Middle frontal gyrus (tissue), 1 donor: Measurements from ENCODE around the gene CCM2.
"Not testable (repeated sequence)": the region's sequence is repeated elsewhere in the genome, so short reads cannot be mapped to it uniquely, and the experiment has no call there.

ENCODE experiments used
- DNase-seq: peaks from one replicate; pipeline ENCODE4 v3.0.0-alpha.2; 2015; ENCODE audit warnings: low spot score; ENCODE audit errors: extremely low spot score

Gene CCM2

GRCh38 chr7:44981035-44981706, 18.8 kb upstream of the CCM2 start:
- no peak for DNase-seq

DNA sequence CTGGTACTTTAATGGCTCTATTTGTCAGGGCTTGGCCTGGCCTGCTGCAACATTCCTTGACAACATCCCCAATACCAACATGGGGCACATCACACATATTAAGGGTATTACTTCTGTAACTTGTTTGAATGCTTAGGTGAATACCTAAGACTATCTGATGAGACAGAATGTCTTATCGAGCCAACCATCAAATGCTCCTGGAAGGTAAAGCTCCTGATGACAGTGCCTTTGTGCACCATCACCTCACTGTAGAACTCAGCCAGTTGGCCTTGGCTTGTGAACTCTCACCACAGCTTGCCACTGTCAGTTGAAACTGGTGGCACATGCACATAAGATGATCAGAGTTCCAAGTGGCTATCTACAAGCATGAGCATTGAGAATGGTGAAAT, 17.5 kb upstream of the CCM2 start:
- DNase-seq: no peak

- DNase-seq: no peak
These were observed 17.0 kb upstream of the CCM2 start for GRCh38 chr7:44982970-44983369.

GRCh38 chr7:44983742-44984477, 16.1 kb upstream of the CCM2 start:
- DNase-seq: no peak

- DNase-seq: no peak
These were observed 15.6 kb upstream of the CCM2 start for GRCh38 chr7:44984478-44984758.

- no peak for DNase-seq
These were observed 14.8 kb upstream of the CCM2 start for GRCh38 chr7:44985033-44985695.

- no peak for DNase-seq
These were observed 14.1 kb upstream of the CCM2 start for GRCh38 chr7:44985900-44986217.

DNA sequence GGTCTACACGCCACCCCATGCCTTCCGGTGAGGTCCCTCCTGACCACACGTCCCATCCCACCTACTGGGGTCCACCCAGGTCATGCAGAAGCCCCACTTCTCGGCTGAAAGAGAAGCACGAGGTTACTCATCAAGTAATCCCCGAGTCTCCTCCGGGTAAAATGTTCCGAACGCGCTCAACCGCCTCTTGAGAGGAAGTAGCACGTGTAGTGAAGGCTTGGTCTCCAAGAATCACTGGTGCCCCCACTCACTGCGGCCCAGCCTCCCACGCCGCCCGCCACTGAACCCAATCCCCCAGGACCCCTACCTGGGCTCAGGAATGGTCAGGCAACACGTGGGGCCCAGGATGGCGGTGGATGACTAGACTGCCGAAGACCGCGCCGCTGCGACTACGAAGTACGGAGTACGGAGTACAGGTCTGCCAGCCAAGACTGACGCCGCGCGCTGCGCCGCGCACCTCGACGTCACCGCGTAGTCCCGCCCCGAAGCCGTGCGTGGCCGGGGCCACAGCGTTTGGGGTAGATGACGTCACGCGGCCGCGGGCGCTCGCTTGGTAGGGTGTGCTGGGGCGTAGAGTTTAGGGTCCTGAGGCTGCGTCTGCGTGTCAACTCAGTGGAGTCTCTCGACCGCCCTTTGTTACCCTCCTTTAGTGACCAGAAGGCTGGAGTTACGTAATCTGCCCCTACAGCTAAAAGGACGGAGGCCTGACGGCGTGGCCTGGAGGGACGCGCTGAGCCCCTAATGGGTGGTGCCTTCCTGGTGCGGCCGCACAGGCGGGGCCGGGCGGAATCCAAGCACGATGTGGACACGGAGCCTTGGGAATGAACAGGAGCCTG, 13.6 kb upstream of the CCM2 start:
- peak; percentile 89 for DNase-seq

GRCh38 chr7:44987457-44987856, 12.5 kb upstream of the CCM2 start:
- no peak for DNase-seq

- no peak for DNase-seq
These were observed 12.0 kb upstream of the CCM2 start for GRCh38 chr7:44987996-44988395.

GRCh38 chr7:44988701-44989100, 11.3 kb upstream of the CCM2 start:
- DNase-seq: no peak

DNA sequence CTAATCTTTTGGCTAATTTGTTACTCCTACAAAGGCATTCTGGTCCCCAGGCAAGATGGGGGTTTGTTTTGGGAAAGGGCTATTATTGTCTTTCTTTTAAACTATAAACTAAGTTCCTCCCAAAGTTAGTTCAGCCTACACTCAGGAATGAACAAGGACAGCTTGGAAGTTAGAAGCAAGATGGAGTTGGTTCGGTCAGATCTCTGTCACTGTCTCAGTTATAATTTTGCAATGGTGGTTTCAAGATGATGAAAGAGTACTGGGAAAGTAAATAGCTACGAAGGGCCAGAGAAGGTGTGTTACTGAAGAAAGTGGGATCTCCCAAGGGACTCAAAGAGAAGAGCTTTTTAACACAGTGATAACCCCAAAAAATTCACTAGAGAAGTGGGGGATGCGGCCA, 10.9 kb upstream of the CCM2 start:
- no peak for DNase-seq

DNA sequence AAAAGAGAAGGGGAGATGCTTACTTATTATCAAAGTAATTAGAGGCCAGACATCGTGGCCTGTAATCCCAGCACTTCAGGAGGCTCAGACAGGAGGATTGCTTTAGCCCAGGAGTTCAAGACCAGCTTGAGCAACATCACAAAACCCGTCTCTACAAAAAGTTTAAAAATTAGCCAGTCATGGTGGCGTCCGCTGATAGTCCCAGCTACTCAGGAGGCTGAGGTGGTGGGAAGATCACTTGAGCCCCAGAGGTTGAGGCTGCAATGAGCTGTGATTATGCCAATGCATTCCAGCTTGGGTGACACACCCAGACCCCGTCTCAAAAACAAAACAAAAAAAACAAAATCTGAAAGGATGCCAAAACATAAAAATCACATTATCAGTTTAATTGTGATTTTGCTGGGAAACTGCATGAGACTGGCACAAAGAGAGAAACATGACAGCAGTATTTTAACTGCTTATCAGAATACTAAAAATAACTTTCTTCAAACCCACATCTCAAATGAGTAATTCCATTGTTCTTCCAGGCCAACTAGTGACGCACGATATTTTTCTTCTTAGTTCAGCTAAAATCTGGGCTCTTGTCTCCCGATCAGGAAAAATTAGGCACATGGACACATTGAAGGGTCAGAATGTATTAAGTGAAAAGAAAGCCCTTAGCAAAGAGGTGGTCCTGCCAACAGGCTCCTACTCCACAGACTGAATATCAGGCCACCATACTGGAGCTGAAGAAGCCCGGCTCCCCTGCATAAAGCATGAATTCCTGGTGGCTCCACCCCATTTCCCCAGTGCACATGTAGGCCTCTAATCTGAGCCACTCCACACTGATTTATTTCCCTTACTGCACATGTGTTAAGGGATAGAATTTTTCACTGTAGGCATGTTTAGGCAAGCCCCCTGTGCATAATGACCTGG, 9.6 kb upstream of the CCM2 start:
- no peak for DNase-seq

- not testable (repeated sequence) for DNase-seq
These were observed 7.8 kb upstream of the CCM2 start for GRCh38 chr7:44992004-44992795.

GRCh38 chr7:44994877-44995554, 5.0 kb upstream of the CCM2 start:
- DNase-seq: no peak

DNA sequence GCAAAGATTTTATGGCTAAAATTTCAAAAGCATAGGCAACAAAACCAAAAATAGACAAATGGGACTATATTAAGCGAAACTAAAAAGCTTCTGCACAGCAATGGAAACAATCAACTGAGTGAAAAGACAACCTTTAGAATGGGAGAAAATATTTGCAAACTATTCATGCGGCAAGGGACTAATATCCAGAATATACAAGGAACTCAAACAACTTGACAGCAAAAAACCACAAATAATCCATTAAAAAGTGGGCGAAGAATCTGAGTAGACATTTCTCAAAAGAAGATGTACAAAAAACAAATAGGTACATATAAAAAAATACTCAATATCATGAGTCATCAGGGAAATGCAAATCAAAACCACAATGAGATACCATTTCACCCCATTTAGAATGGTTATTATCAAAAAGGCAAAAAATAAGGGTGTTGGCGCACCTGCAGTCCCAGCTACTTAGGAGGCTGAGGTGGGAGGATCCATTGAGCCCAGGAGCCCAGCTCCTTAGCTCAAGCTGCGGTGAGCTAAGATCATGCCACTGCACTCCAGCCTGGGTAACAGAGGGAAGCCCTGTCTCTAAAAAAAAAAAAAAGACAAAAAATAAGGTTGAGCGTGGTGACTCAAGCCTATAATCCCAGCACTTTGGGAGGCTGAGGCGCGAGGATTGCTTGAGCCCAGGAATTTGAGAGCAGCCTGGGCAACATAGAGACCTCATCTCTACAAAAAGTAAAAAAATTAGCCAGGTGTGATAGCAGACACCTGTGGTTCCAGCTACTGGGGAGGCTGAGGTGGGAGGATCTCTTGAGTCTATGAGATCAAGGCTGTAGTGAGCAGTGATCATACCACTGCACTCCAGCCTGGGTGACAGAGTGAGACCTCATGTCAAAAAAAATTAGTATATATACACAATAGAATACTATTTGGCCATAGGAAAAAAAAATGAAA, 4.2 kb upstream of the CCM2 start:
- no peak for DNase-seq

DNA sequence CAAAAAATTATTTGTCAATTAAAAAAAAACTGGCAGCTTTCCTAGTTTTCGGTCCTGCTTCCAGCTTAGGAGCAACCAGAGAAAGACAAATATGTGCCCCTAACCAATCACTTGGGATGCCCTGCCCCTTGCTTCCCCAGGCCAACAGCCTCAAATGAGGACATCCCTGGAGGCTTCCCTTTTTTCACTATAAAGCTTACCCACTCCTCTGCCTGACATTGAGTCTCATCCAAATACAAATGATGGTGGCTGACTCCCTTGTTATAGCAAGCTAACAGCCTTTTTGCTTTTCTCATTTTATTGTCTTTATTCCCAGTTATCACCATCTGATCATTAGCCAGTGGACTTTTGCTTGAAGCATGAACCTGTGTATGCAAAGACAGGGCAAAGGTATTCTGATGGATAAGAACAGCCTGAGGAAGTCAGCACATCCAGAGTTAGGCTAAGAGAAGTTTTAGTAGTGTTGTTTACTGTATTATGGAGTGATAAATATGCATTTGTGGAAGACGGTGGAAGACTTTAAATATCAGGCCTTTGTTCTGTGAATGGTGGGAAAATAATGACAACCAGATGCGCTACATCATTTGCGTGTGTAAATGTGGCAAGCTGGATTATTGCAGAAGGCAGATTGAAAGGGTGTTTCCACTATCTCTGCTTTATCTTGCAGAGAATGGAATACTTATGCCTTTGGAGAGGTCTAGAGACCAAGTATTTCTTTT, 1.7 kb upstream of the CCM2 start:
- DNase-seq: no peak
